Transverse colon (tissue), 4 donors: ENCODE results near the gene CFAP73.

Experiments
- POLR2A ChIP-seq: fragments of 450-650 bp; IDR thresholded peaks from one replicate; pipeline ENCODE4 v1.6.1; 2016; ENCODE audit warnings: antibody characterized with exemption, mild to moderate bottlenecking, moderate library complexity
- POLR2AphosphoS5 ChIP-seq, 3 donors: sonication (generic); formaldehyde crosslinking; IDR thresholded peaks; one replicate each; pipeline ENCODE4 v1.6.1; 2016; ENCODE audit warnings: antibody characterized with exemption in 3 of 3
- TF ChIP-seq, protein P1 (sequence below), 5 experiments: fragments of 200-600 bp in 3 of 5; fragments of 450-650 bp in 2 of 5; sonication (generic) in 3 of 5; IDR thresholded peaks; 1 replicate in 2 of 5; 2 replicates in 3 of 5; pipeline ENCODE4 v1.5.1; 2016 to 2017; ENCODE audit warnings: antibody characterized with exemption in 5 of 5, inconsistent platforms in 3 of 5, mild to moderate bottlenecking in 2 of 5, moderate library complexity in 1 of 5

GRCh38 chr12:113152196-113152834 lies 2.8 kb downstream of the CFAP73 start:
- TF ChIP-seq POLR2A (no peak), POLR2AphosphoS5 (IDR thresholded peaks at IDR 0.05) (no peak)
- TF ChIP-seq, protein P1, sequence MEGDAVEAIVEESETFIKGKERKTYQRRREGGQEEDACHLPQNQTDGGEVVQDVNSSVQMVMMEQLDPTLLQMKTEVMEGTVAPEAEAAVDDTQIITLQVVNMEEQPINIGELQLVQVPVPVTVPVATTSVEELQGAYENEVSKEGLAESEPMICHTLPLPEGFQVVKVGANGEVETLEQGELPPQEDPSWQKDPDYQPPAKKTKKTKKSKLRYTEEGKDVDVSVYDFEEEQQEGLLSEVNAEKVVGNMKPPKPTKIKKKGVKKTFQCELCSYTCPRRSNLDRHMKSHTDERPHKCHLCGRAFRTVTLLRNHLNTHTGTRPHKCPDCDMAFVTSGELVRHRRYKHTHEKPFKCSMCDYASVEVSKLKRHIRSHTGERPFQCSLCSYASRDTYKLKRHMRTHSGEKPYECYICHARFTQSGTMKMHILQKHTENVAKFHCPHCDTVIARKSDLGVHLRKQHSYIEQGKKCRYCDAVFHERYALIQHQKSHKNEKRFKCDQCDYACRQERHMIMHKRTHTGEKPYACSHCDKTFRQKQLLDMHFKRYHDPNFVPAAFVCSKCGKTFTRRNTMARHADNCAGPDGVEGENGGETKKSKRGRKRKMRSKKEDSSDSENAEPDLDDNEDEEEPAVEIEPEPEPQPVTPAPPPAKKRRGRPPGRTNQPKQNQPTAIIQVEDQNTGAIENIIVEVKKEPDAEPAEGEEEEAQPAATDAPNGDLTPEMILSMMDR (IDR thresholded peaks at IDR 0.05): no peak
